Left lung (tissue), 10 donors: ENCODE data around the gene NCAPD2. TPM values are rescaled to one million over a fixed set of nuclear protein-coding genes. Genes with fewer than 3 reads are reported as not detected.

Experiments
- ATAC-seq: fragments of 200-7000 bp; cut with Tn5 transposase; one replicate; pipeline ENCODE4 v1.9.1; 2020; ENCODE audit warnings: moderate library complexity
- DNase-seq, 4 donors: peaks; one replicate each; pipeline ENCODE4 v3.0.0-alpha.2; 2013 to 2020
- H3K27ac ChIP-seq, 2 donors: fragments of 200-600 bp; sonication (generic) in 1 of 2; one replicate each; pipeline versions ENCODE4 v1.5.0 to v1.8.0; 2020 to 2021
- H3K27me3 ChIP-seq, 2 donors: fragments of 200-600 bp; sonication (generic) in 1 of 2; one replicate each; pipeline versions ENCODE4 v1.5.0 to v1.8.0; 2020 to 2021
- H3K36me3 ChIP-seq, 2 donors: fragments of 200-600 bp; sonication (generic) in 1 of 2; one replicate each; pipeline versions ENCODE4 v1.5.0 to v1.8.0; 2020 to 2021
- H3K4me1 ChIP-seq, 2 donors: fragments of 200-600 bp; one replicate each; pipeline ENCODE4 v1.8.0; 2021
- H3K4me3 ChIP-seq, 2 donors: fragments of 200-600 bp; sonication (generic) in 1 of 2; one replicate each; pipeline versions ENCODE4 v1.5.0 to v1.8.0; 2020 to 2021; ENCODE audit warnings: mild to moderate bottlenecking in 1 of 2
- H3K9me3 ChIP-seq, 2 donors: fragments of 200-600 bp; sonication (generic) in 1 of 2; one replicate each; pipeline versions ENCODE4 v1.5.0 to v1.8.0; 2020 to 2021
- intact Hi-C, 2 donors: fragments of 100-400 bp; cut with DNase I; formaldehyde crosslinking; loops; one replicate each; pipeline versions ENCODE4 v1.11.2 to v1.14.2; 2022
- polyA plus RNA-seq, 6 donors: library from polyadenylated mRNA; unstranded; fragments of 120-200 nt; gene quantifications; one replicate each; pipeline ENCODE4 v1.2.1, GENCODE V29; 2013; ENCODE audit not compliant: insufficient read length in 6 of 6
- total RNA-seq, 2 donors: library from RNA; stranded (reverse); fragmentation: NEBNext Ultra II Directional; extraction: Animal tissue kit (Norgen Biotek cat#: 25700); gene quantifications; one replicate each; pipeline ENCODE4 v1.2.1, GENCODE V29; 2021
- TF ChIP-seq, protein P1 (sequence below), 2 donors: fragments of 200-600 bp; sonication (generic) in 1 of 2; IDR thresholded peaks; one replicate each; pipeline versions ENCODE4 v1.5.0 to v1.8.0; 2021; ENCODE audit warnings: antibody characterized with exemption in 2 of 2
- donor health status: DM: no; HTN: yes; CAD: no.
- donor health status: DM: no; HTN: no; CAD: no.

The NCAPD2 gene
- total and polyA plus RNA-seq, 8 donors, result 23.1 to 95.4 (median 56.8) TPM

DNA sequence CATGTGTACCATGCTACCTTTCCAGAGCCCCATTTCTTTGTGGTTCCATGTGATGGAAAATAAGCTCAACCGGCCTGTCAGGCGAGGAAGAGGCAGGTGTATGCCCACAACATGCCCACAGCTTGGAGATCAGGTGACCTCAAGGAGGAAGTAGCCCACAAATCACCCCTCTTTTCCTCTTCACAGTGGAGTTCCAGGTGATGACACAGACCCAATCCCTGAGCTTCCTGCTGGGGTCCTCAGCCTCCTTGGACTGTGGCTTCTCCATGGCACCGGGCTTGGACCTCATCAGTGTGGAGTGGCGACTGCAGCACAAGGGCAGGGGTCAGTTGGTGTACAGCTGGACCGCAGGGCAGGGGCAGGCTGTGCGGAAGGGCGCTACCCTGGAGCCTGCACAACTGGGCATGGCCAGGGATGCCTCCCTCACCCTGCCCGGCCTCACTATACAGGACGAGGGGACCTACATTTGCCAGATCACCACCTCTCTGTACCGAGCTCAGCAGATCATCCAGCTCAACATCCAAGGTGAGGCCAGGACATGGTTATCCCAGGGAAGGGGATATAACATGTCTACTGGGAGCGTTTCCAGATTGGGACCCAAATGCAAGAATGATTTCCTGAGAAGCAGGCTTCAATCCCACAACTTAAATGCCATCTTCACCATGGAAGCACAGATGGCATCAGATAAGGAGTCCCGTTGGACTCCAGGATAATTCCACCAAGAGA lies 36.5 kb upstream of the NCAPD2 start:
- no peaks in the 10 kb centered on the region for H3K27me3 ChIP-seq
- H3K4me3 ChIP-seq, result no peak overlapping the region
- H3K4me1 ChIP-seq, result peaks cover 10 to 44% of the 10 kb centered on the region in 2 donors
- DNase-seq, result no peak
- intact Hi-C loops, result loop anchor here in 1 of 2 donors (10.0 kb wide), 1 partner anchor 133 kb away; no protein-coding TSS in a partner anchor
- peaks cover 0 to 91% of the 10 kb centered on the region in 2 donors for H3K36me3 ChIP-seq
- H3K27ac ChIP-seq, result no peak overlapping the region
- no peaks in the 10 kb centered on the region for H3K9me3 ChIP-seq
- no peak for ATAC-seq
- TF ChIP-seq, protein P1, sequence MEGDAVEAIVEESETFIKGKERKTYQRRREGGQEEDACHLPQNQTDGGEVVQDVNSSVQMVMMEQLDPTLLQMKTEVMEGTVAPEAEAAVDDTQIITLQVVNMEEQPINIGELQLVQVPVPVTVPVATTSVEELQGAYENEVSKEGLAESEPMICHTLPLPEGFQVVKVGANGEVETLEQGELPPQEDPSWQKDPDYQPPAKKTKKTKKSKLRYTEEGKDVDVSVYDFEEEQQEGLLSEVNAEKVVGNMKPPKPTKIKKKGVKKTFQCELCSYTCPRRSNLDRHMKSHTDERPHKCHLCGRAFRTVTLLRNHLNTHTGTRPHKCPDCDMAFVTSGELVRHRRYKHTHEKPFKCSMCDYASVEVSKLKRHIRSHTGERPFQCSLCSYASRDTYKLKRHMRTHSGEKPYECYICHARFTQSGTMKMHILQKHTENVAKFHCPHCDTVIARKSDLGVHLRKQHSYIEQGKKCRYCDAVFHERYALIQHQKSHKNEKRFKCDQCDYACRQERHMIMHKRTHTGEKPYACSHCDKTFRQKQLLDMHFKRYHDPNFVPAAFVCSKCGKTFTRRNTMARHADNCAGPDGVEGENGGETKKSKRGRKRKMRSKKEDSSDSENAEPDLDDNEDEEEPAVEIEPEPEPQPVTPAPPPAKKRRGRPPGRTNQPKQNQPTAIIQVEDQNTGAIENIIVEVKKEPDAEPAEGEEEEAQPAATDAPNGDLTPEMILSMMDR (IDR thresholded peaks at IDR 0.05), result no peak

DNA sequence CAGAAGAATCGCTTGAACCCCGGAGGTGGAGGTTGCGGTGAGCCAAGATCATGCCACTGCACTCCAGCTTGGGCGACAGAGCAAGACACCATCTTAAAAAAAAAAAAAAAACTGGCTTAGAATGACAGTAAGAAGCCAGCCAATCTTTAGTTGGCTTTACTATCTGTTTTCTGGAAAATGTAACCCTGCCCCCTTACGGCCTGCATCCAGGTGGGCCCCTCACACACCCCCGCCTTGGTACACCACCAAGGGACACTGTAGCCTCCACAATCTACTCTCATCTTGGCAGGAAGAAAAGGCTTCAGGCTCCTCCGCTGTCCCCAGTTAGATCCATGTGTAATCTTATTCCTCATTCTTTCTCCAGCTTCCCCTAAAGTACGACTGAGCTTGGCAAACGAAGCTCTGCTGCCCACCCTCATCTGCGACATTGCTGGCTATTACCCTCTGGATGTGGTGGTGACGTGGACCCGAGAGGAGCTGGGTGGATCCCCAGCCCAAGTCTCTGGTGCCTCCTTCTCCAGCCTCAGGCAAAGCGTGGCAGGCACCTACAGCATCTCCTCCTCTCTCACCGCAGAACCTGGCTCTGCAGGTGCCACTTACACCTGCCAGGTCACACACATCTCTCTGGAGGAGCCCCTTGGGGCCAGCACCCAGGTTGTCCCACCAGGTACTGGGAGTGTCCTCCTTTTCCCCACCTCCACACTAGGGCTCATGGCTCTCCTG lies 35.5 kb upstream of the NCAPD2 start:
- DNase-seq (no peak), ATAC-seq (no peak)
- no peak overlapping the region for H3K4me3 ChIP-seq
- TF ChIP-seq, protein P1 (IDR thresholded peaks at IDR 0.05), result no peak
- no peaks in the 10 kb centered on the region for H3K9me3 ChIP-seq
- H3K4me1 ChIP-seq, result peaks cover 3 to 44% of the 10 kb centered on the region in 2 donors
- no peak overlapping the region for H3K27ac ChIP-seq
- intact Hi-C loops, result loop anchor here in 1 of 2 donors (10.0 kb wide), 1 partner anchor 134 kb away; no protein-coding TSS in a partner anchor
- peaks cover 0 to 98% of the 10 kb centered on the region in 2 donors for H3K36me3 ChIP-seq
- no peaks in the 10 kb centered on the region for H3K27me3 ChIP-seq

DNA sequence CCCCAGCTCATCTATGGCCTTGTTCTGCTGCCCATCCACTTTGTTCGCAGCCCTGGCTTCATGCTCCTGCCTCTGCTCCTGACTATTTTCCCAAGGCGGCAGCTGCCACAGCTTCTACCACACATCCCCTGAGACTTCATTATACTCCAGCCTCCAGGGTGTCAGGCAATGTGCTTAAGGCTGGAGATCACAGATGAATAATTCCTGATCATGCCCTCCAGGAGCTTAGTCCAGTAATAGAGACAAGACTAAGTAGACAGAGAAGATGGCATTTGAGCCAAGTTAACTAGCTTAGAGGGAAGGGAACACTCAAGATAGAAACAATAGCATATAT lies 34.9 kb upstream of the NCAPD2 start:
- H3K36me3 ChIP-seq, result peaks cover 0 to 98% of the 10 kb centered on the region in 2 donors
- ATAC-seq (no peak), DNase-seq (no peak)
- H3K4me1 ChIP-seq, result peaks cover 3 to 46% of the 10 kb centered on the region in 2 donors
- intact Hi-C loops, result loop anchor here in 1 of 2 donors (10.0 kb wide), 1 partner anchor 134 kb away; no protein-coding TSS in a partner anchor
- H3K27ac ChIP-seq, result peak overlapping the region in 1 of 2 donors; percentile 87
- H3K9me3 ChIP-seq, result no peaks in the 10 kb centered on the region
- no peak overlapping the region for H3K4me3 ChIP-seq
- H3K27me3 ChIP-seq, result no peaks in the 10 kb centered on the region
- TF ChIP-seq, protein P1 (IDR thresholded peaks at IDR 0.05), result no peak

DNA sequence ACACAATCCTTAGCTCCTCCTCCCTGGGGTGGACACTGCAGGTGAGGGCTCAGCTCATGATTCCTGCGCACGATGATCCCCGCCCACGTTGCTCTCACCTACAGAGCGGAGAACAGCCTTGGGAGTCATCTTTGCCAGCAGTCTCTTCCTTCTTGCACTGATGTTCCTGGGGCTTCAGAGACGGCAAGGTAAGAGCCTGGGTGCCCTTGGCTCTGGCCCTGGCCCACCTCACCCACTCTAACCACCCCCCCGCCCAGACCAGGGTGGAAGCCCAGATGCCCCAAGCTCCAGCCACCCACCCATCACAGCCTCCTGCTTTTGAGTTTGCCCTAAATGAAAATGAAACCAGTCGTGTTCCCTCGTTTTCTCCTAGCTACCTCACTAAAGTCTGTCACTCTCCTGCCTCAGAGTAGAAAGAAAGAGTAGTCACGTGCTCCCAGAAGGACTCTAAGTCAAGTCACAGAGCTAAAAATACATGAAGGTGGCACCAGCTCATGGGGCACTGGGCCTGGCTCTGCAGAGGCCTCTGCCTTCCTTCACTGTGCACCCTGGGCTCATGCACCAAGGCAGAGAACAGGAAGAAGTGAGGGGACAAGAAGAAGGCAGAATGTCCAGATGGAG lies 33.0 kb upstream of the NCAPD2 start:
- intact Hi-C loops, result no loop called here
- H3K4me3 ChIP-seq, result no peak overlapping the region
- no peak for DNase-seq
- H3K27ac ChIP-seq, result peak overlapping the region; percentile 37 to 87
- no peaks in the 10 kb centered on the region for H3K9me3 ChIP-seq
- H3K27me3 ChIP-seq, result no peaks in the 10 kb centered on the region
- peaks cover 3 to 55% of the 10 kb centered on the region in 2 donors for H3K4me1 ChIP-seq
- no peak for ATAC-seq
- H3K36me3 ChIP-seq, result peaks cover 0 to 97% of the 10 kb centered on the region in 2 donors
- TF ChIP-seq, protein P1 (IDR thresholded peaks at IDR 0.05), result no peak
